NB4 (cell line): ENCODE results near the gene BMF.
"Not testable (repeated sequence)": the region's sequence is repeated elsewhere in the genome, so short reads cannot be mapped to it uniquely, and the experiment has no call there.

Experiments used
- DNase-seq: peaks from one replicate; pipeline ENCODE4 v3.0.0; 2010; ENCODE audit warnings: low read depth
- H3K4me3 ChIP-seq: one replicate; pipeline ENCODE4 v1.5.1; 2011; ENCODE audit warnings: mild to moderate bottlenecking, low read depth, low read length, moderate library complexity
- CTCF ChIP-seq: IDR thresholded peaks from one replicate; pipeline ENCODE4 v1.5.1; 2012; ENCODE audit warnings: low read depth, low read length
- MAX ChIP-seq: IDR thresholded peaks from 2 replicates; pipeline ENCODE4 v1.6.1; 2011; ENCODE audit warnings: low read depth, low read length
- MYC ChIP-seq: IDR thresholded peaks from 2 replicates; pipeline ENCODE4 v1.6.1; 2011; ENCODE audit warnings: low read depth, low read length
- POLR2A ChIP-seq: IDR thresholded peaks from 2 replicates; pipeline ENCODE4 v1.6.1; 2011; ENCODE audit warnings: mild to moderate bottlenecking; ENCODE audit not compliant: insufficient read length; ENCODE audit errors: extremely low read depth

BMF gene

GRCh38 chr15:40108855-40109735 is at the start of gene BMF:
Gene BMF (minus strand): TSS chr15:40108879. CDS start chr15:40106086, 2,793 bp downstream.
- peak within 1 kb of the TSS; percentile 67 for H3K4me3 ChIP-seq
- no peak for TF ChIP-seq POLR2A
- TF ChIP-seq MAX = peak; percentile 73
- TF ChIP-seq MYC = peak; percentile 84
- peak; percentile 33 for TF ChIP-seq CTCF
- DNase-seq = peak; percentile 99

- no peak overlapping the region for H3K4me3 ChIP-seq
- no peak for DNase-seq
- TF ChIP-seq MAX (no peak), POLR2A (no peak), MYC (no peak), CTCF (no peak)
These were observed 49.2 kb upstream of the BMF start for GRCh38 chr15:40157778-40158447.

GRCh38 chr15:40155270-40155910 is 46.7 kb upstream of the BMF start:
- H3K4me3 ChIP-seq = no peak overlapping the region
- TF ChIP-seq CTCF (no peak), POLR2A (no peak), MAX (no peak), MYC (no peak)
- no peak for DNase-seq

- not testable (repeated sequence) for DNase-seq, H3K4me3 ChIP-seq
These were observed 46.1 kb upstream of the BMF start for GRCh38 chr15:40154821-40155220.

- DNase-seq = no peak
- no peak overlapping the region for H3K4me3 ChIP-seq
- TF ChIP-seq CTCF = no peak
- TF ChIP-seq POLR2A = no peak
- no peak for TF ChIP-seq MAX
- TF ChIP-seq MYC = no peak
These were observed 43.3 kb upstream of the BMF start for GRCh38 chr15:40151991-40152390.

GRCh38 chr15:40151499-40151898 is 42.8 kb upstream of the BMF start:
- no peak for DNase-seq
- no peak for TF ChIP-seq POLR2A
- TF ChIP-seq MAX = no peak
- no peak for TF ChIP-seq MYC
- no peak for TF ChIP-seq CTCF
- H3K4me3 ChIP-seq = no peak overlapping the region
